Fibroblast of lung (primary cell): ENCODE data around the gene GSTK1. TPM values are rescaled to one million over a fixed set of nuclear protein-coding genes. Genes with fewer than 3 reads are reported as not detected.

Source experiments
- DNase-seq, 2 donors: peaks; one replicate each; pipeline versions ENCODE4 v3.0.0 to v3.0.0-alpha.2; 2010; ENCODE audit warnings: low read depth in 2 of 2
- H2AFZ ChIP-seq: 2 replicates; pipeline ENCODE4 v1.5.1; 2012; ENCODE audit warnings: low read length, control low read depth, inconsistent platforms
- H3K27ac ChIP-seq: 2 replicates; pipeline ENCODE4 v1.5.1; 2011; ENCODE audit warnings: low read length, control low read depth; ENCODE audit not compliant: insufficient read depth
- H3K27me3 ChIP-seq: 2 replicates; pipeline ENCODE4 v1.5.1; 2011; ENCODE audit warnings: mild to moderate bottlenecking, low read length; ENCODE audit not compliant: control insufficient read depth, insufficient read depth
- H3K36me3 ChIP-seq: 2 replicates; pipeline ENCODE4 v1.5.1; 2011; ENCODE audit warnings: low read length; ENCODE audit not compliant: control insufficient read depth, insufficient read depth
- H3K4me1 ChIP-seq: 2 replicates; pipeline ENCODE4 v1.5.1; 2011; ENCODE audit warnings: low read length; ENCODE audit not compliant: control insufficient read depth, insufficient read depth; ENCODE audit errors: extremely low read depth
- H3K4me2 ChIP-seq: 2 replicates; pipeline ENCODE4 v1.5.1; 2011; ENCODE audit warnings: low read length, control low read depth; ENCODE audit not compliant: insufficient read depth; ENCODE audit errors: extremely low read depth
- H3K4me3 ChIP-seq, 4 experiments: fragments of 200-600 bp in 1 of 4; sonication (generic) in 1 of 4; replicated peaks in 1 of 4; 2 replicates each; pipeline ENCODE4 v1.5.1; 2011 to 2016; ENCODE audit warnings: low read length in 4 of 4, low read depth in 3 of 4, mild to moderate bottlenecking in 3 of 4, control low read depth in 2 of 4, inconsistent platforms in 1 of 4, mixed read lengths in 1 of 4; ENCODE audit not compliant: insufficient read depth in 1 of 4; ENCODE audit errors: control extremely low read depth in 1 of 4
- H3K79me2 ChIP-seq: 2 replicates; pipeline ENCODE4 v1.5.1; 2012; ENCODE audit warnings: mild to moderate bottlenecking, low read length, inconsistent platforms; ENCODE audit not compliant: control insufficient read depth, insufficient read depth
- H3K9ac ChIP-seq: 2 replicates; pipeline ENCODE4 v1.5.1; 2011; ENCODE audit warnings: mild to moderate bottlenecking, low read length, control low read depth; ENCODE audit not compliant: insufficient read depth
- H3K9me3 ChIP-seq: 2 replicates; pipeline ENCODE4 v1.5.1; 2012; ENCODE audit warnings: low read depth, low read length; ENCODE audit not compliant: control insufficient read depth, insufficient read depth
- H4K20me1 ChIP-seq: 2 replicates; pipeline ENCODE4 v1.5.1; 2011; ENCODE audit warnings: low read length; ENCODE audit not compliant: control insufficient read depth, insufficient read depth; ENCODE audit errors: extremely low read depth
- CTCF ChIP-seq, 2 donors: IDR thresholded peaks in 1 of 2; conservative IDR thresholded peaks in 1 of 2; 1 replicate in 1 of 2; 2 replicates in 1 of 2; pipeline ENCODE4 v1.5.1; 2011 to 2012; ENCODE audit warnings: low read length in 2 of 2, control low read depth in 1 of 2, inconsistent platforms in 1 of 2, low read depth in 1 of 2, mild to moderate bottlenecking in 1 of 2
- EZH2 ChIP-seq: IDR thresholded peaks from 2 replicates; pipeline ENCODE4 v1.5.1; 2012; ENCODE audit warnings: low read length, control low read depth, mild to moderate bottlenecking; ENCODE audit errors: missing control alignments
- polyA plus RNA-seq, 2 donors: library from polyadenylated mRNA; depleted of rRNA in 1 of 2; stranded (reverse) in 1 of 2; unstranded in 1 of 2; fragments of >200 nt; gene quantifications; 2 replicates each; pipeline ENCODE4 v1.2.1, GENCODE V29; 2011 to 2012; ENCODE audit warnings: missing spikeins in 1 of 2
- total RNA-seq: library from RNA; depleted of rRNA; stranded (reverse); fragments of >200 nt; gene quantifications from 2 replicates; pipeline ENCODE4 v1.2.1, GENCODE V29; 2014

The GSTK1 gene
- total and polyA plus RNA-seq, 2 donors (not counting 1 experiment from before 2014, with no cell fraction given) = 110 to 131 TPM

GRCh38 chr7:143265017-143265693 lies 1.9 kb downstream of the GSTK1 start:
- Histone ChIP-seq H3K9ac (no peak overlapping the region), H3K27ac (no peak overlapping the region), H4K20me1 (no peaks in the 10 kb centered on the region), H3K27me3 (no peaks in the 10 kb centered on the region), H3K79me2 (peaks cover 4% of the 10 kb centered on the region), H2AFZ (no peak overlapping the region), H3K4me1 (peaks cover 2% of the 10 kb centered on the region), H3K36me3 (peaks cover 7% of the 10 kb centered on the region), H3K4me3 (peak overlapping the region in 1 of 4 experiments; percentile 98), H3K9me3 (no peaks in the 10 kb centered on the region), H3K4me2 (no peak overlapping the region)
- DNase-seq = no peak
- no peak for TF ChIP-seq CTCF (conservative IDR thresholded peaks at IDR 0.05 in 1 of 2, IDR thresholded peaks at IDR 0.05 in 1 of 2; ENCODE audit: low read depth in 1 of 2, low read length in 2 of 2)
- TF ChIP-seq EZH2 = no peak

- no peak for TF ChIP-seq CTCF (conservative IDR thresholded peaks at IDR 0.05 in 1 of 2, IDR thresholded peaks at IDR 0.05 in 1 of 2; ENCODE audit: low read depth in 1 of 2, low read length in 2 of 2)
- H3K27ac ChIP-seq = no peak overlapping the region
- H3K4me1 ChIP-seq = peaks cover 2% of the 10 kb centered on the region
- H3K4me3 ChIP-seq = no peak overlapping the region
- peaks cover 4% of the 10 kb centered on the region for H3K79me2 ChIP-seq
- no peaks in the 10 kb centered on the region for H3K27me3 ChIP-seq
- H3K9ac ChIP-seq = no peak overlapping the region
- no peak overlapping the region for H3K4me2 ChIP-seq
- no peak overlapping the region for H2AFZ ChIP-seq
- no peaks in the 10 kb centered on the region for H4K20me1 ChIP-seq
- no peaks in the 10 kb centered on the region for H3K9me3 ChIP-seq
- no peak for DNase-seq
- peaks cover 7% of the 10 kb centered on the region for H3K36me3 ChIP-seq
Measured at GRCh38 chr7:143269251-143269650, 6.0 kb downstream of the GSTK1 start.

- Histone ChIP-seq H3K27me3 (no peaks in the 10 kb centered on the region), H3K27ac (no peak overlapping the region), H3K36me3 (peaks cover 7% of the 10 kb centered on the region), H3K4me3 (no peak overlapping the region), H2AFZ (no peak overlapping the region), H3K4me1 (no peaks in the 10 kb centered on the region), H3K9me3 (no peaks in the 10 kb centered on the region), H3K79me2 (no peaks in the 10 kb centered on the region), H3K4me2 (no peak overlapping the region), H3K9ac (no peak overlapping the region), H4K20me1 (no peaks in the 10 kb centered on the region)
- DNase-seq = no peak
- TF ChIP-seq CTCF (conservative IDR thresholded peaks at IDR 0.05 in 1 of 2, IDR thresholded peaks at IDR 0.05 in 1 of 2; ENCODE audit: low read depth in 1 of 2, low read length in 2 of 2) (no peak), EZH2 (no peak)
Measured at GRCh38 chr7:143271240-143271639, 8.0 kb downstream of the GSTK1 start.
